ENCODE results near the gene NEUROG3. TPM values are rescaled to one million over a fixed set of nuclear protein-coding genes. Genes with fewer than 3 reads are reported as not detected.

NEUROG3 gene
- total and polyA plus RNA-seq, 2 of the 8 experiments (the other 6 are each of a cell fraction or from before 2014, with no cell fraction given), result 0.45 TPM; not detected in 1

GRCh38 chr10:69567920-69568319 is 5.3 kb downstream of the NEUROG3 start:
- no peak overlapping the region for H3K56ac ChIP-seq (replicated peaks; ENCODE audit: insufficient read length, low read depth, low read length)
- H2AK5ac ChIP-seq (ENCODE audit: low read depth, low read length), result no peak overlapping the region
- no peak overlapping the region for H4K8ac ChIP-seq (ENCODE audit: extremely low read depth, insufficient read depth, low read length)
- no peak overlapping the region for H4K91ac ChIP-seq (replicated peaks; ENCODE audit: insufficient read length, low read length)
- H4K20me1 ChIP-seq (replicated peaks in 1 of 2; ENCODE audit: control insufficient read depth in 1 of 2, insufficient read depth in 2 of 2, low read length in 2 of 2), result peaks cover 0 to 3% of the 10 kb centered on the region in 2 experiments
- H2BK120ac ChIP-seq (replicated peaks; ENCODE audit: low read depth, low read length), result no peak overlapping the region
- H3K18ac ChIP-seq (ENCODE audit: extremely low read depth, low read length), result peak overlapping the region; percentile 26; the same call in 1 of the 2 replicates
- H3K4ac ChIP-seq (replicated peaks; ENCODE audit: insufficient read length, low read depth, low read length), result no peak overlapping the region
- no peak overlapping the region for H2BK5ac ChIP-seq (ENCODE audit: low read depth, low read length)
- H3K14ac ChIP-seq (ENCODE audit: insufficient read length), result no peak overlapping the region
- no peak overlapping the region for H2AFZ ChIP-seq (ENCODE audit: low read length)
- 14% methylated on average over 15 of the region's 15 CpGs; no CpG with 5 or more reads in 1 of the 2 experiments for WGBS, 2 experiments (ENCODE audit: extremely low coverage in 1 of 2, insufficient coverage in 1 of 2, insufficient read length in 1 of 2, insufficient replicate concordance in 2 of 2, low coverage in 1 of 2, low lambda C conversion rate in 2 of 2, missing lambda C conversion rate in 1 of 2)
- H3K79me1 ChIP-seq (ENCODE audit: low read depth, low read length), result no peaks in the 10 kb centered on the region
- H2BK15ac ChIP-seq (ENCODE audit: low read length), result peak overlapping the region; percentile 10; the same call in 1 of the 2 replicates
- H3K27ac ChIP-seq (ENCODE audit: low read depth, low read length), result no peak overlapping the region
- no peak overlapping the region for H3K9ac ChIP-seq (replicated peaks in 1 of 4; ENCODE audit: extremely low read depth in 1 of 4, low read depth in 3 of 4, low read length in 3 of 4)
- H2BK12ac ChIP-seq (ENCODE audit: low read depth, low read length), result peak overlapping the region; percentile 70; the same call in 1 of the 2 replicates
- H4K5ac ChIP-seq (ENCODE audit: insufficient read length, low read depth, low read length), result no peak overlapping the region
- FAIRE-seq (peak; percentile 93), DNase-seq (ENCODE audit: low read depth in 1 of 2, low spot score in 2 of 2) (peak in 1 of 2 experiments; percentile 90)
- ChIA-PET POLR2A (ENCODE audit: partially characterized antibody) (interaction anchor here (0.6 to 5.5 kb wide), 6 partner anchors 10 to 68 kb away, joined by 3 to 67 read pairs (median 10); no protein-coding TSS in a partner anchor), CTCF (ENCODE audit: partially characterized antibody) (interaction anchor here (0.9 to 47.4 kb wide), 10 partner anchors 8 to 161 kb away, joined by 3 to 578 read pairs (median 4); no protein-coding TSS in a partner anchor)
- H3K4me3 ChIP-seq (ENCODE audit: extremely low read depth in 1 of 4, insufficient read depth in 2 of 4, low read depth in 3 of 4, low read length in 4 of 4), result peak overlapping the region in 2 of 4 experiments; percentile 9 to 61; a peak in 3 of 8 replicates
- H3K9me3 ChIP-seq (ENCODE audit: insufficient read depth in 2 of 2, low read depth in 1 of 2, low read length in 1 of 2), result 0 out of 4 replicates have a peak, but pooled peaks cover 0 to 2% of the 10 kb centered on the region in 2 experiments
- H3K4me1 ChIP-seq (replicated peaks in 1 of 4; ENCODE audit: control insufficient read depth in 3 of 4, insufficient read depth in 4 of 4, low read length in 3 of 4), result peaks cover 19 to 49% (median 35%) of the 10 kb centered on the region in 4 experiments
- TF ChIP-seq KDM1A (IDR thresholded peaks at IDR 0.05; ENCODE audit: borderline replicate concordance, low read length) (no peak), MAX (IDR thresholded peaks at IDR 0.05) (peak; percentile 41; the same call in 1 of the 2 replicates), SIN3A (conservative IDR thresholded peaks at IDR 0.05 in 1 of 2, IDR thresholded peaks at IDR 0.05 in 1 of 2; ENCODE audit: low read depth in 1 of 2, low read length in 2 of 2) (peak; percentile 92 to 96), TCF12 (IDR thresholded peaks at IDR 0.05; ENCODE audit: low read depth, low read length) (peak; percentile 46; the same call in 1 of the 2 replicates), EZH2 (IDR thresholded peaks at IDR 0.05; ENCODE audit: low read depth, low read length, severe bottlenecking) (no peak), CREB1 (IDR thresholded peaks at IDR 0.05) (peak; percentile 75)
- H3K23me2 ChIP-seq (ENCODE audit: low read depth, low read length), result peaks cover 19% of the 10 kb centered on the region; the same call in 1 of the 2 replicates
- peak overlapping the region; percentile 95 to 96 for H3K4me2 ChIP-seq (ENCODE audit: insufficient read depth in 1 of 2, low read depth in 2 of 2, low read length in 2 of 2)
- no peak overlapping the region for H3K23ac ChIP-seq (ENCODE audit: insufficient read length)
- no peaks in the 10 kb centered on the region for H3K79me2 ChIP-seq (ENCODE audit: control insufficient read depth in 1 of 2, insufficient read depth in 2 of 2, low read length in 2 of 2)
- H2BK20ac ChIP-seq (ENCODE audit: low read length), result 0 out of 2 replicates have a peak overlapping the region, but pooled peaks have one; percentile 16
- no peaks in the 10 kb centered on the region for H3K36me3 ChIP-seq (ENCODE audit: control insufficient read depth in 2 of 4, insufficient read depth in 4 of 4, low read length in 3 of 4)
- peaks cover 52 to 90% (median 78%) of the 10 kb centered on the region in 4 experiments for H3K27me3 ChIP-seq (replicated peaks in 1 of 4; ENCODE audit: control insufficient read depth in 3 of 4, extremely low read depth in 1 of 4, insufficient read depth in 3 of 4, low read length in 3 of 4)
